WTC11 (cell line): ENCODE measurements around the gene TEX101. TPM values are rescaled to one million over a fixed set of nuclear protein-coding genes. Genes with fewer than 3 reads are reported as not detected.

Source experiments
- ATAC-seq: fragments of 200-7000 bp; cut with Tn5 transposase; 2 replicates; pipeline ENCODE4 v1.10.0; 2021; ENCODE audit warnings: mild to moderate bottlenecking, moderate library complexity
- CTCF ChIA-PET: fragments of 300-600 bp; sonication (Branson Sonifier 250); formaldehyde crosslinking; loops from one replicate; lab custom pipeline; 2021; ENCODE audit warnings: antibody characterized with exemption; lab: Charles Lee
- POLR2A ChIA-PET: fragments of 350-600 bp; sonication (Branson Sonifier 250); formaldehyde crosslinking; loops from one replicate; lab custom pipeline; 2021; ENCODE audit warnings: antibody characterized with exemption; lab: Charles Lee
- DNase-seq: peaks from one replicate; pipeline ENCODE4 v3.0.0; 2021; ENCODE audit warnings: low spot score
- H3K27ac Mint-ChIP-seq: 2 replicates; pipeline ENCODE4 v1.8.0; 2021; ENCODE audit warnings: mixed read lengths
- H3K27me3 Mint-ChIP-seq: 2 replicates; pipeline ENCODE4 v1.8.0; 2021; ENCODE audit warnings: low read depth, mild to moderate bottlenecking, moderate library complexity, mixed read lengths
- H3K36me3 Mint-ChIP-seq: 2 replicates; pipeline ENCODE4 v1.8.0; 2021; ENCODE audit warnings: mixed read lengths
- H3K4me1 Mint-ChIP-seq: 2 replicates; pipeline ENCODE4 v1.8.0; 2022; ENCODE audit warnings: mixed read lengths
- H3K4me3 Mint-ChIP-seq: 2 replicates; pipeline ENCODE4 v1.8.0; 2021; ENCODE audit warnings: mild to moderate bottlenecking, moderate library complexity, mixed read lengths
- H3K9me3 Mint-ChIP-seq: 2 replicates; pipeline ENCODE4 v1.8.0; 2021; ENCODE audit warnings: mixed read lengths
- CREB1 ChIP-seq: sonication (generic); formaldehyde crosslinking; IDR thresholded peaks from 2 replicates; pipeline ENCODE4 v1.8.0; 2023; ENCODE audit warnings: mild to moderate bottlenecking, missing genetic modification reagents
- CREM ChIP-seq: sonication (generic); formaldehyde crosslinking; IDR thresholded peaks from 2 replicates; pipeline ENCODE4 v1.8.1; 2022; ENCODE audit warnings: mild to moderate bottlenecking, missing genetic modification reagents, moderate library complexity
- ESRRA ChIP-seq: sonication (generic); formaldehyde crosslinking; IDR thresholded peaks from 2 replicates; pipeline ENCODE4 v1.8.1; 2022; ENCODE audit warnings: mild to moderate bottlenecking, missing genetic modification reagents, borderline replicate concordance
- ETV6 ChIP-seq: sonication (generic); formaldehyde crosslinking; IDR thresholded peaks from 2 replicates; pipeline ENCODE4 v1.8.1; 2022; ENCODE audit warnings: mild to moderate bottlenecking, missing genetic modification reagents
- GRHL2 ChIP-seq: fragments of 250-450 bp; sonication (Bioruptor Pico); IDR thresholded peaks from 2 replicates; pipeline ENCODE4 v1.8.0; 2022; ENCODE audit warnings: mild to moderate bottlenecking, moderate library complexity; ENCODE audit not compliant: insufficient replicate concordance, severe bottlenecking
- JUN ChIP-seq: sonication (generic); formaldehyde crosslinking; IDR thresholded peaks from 2 replicates; pipeline ENCODE4 v1.8.0; 2023; ENCODE audit warnings: mild to moderate bottlenecking, missing genetic modification reagents
- NFATC4 ChIP-seq: fragments of 250-450 bp; sonication (Bioruptor Pico); IDR thresholded peaks from 2 replicates; pipeline ENCODE4 v1.9.0; 2021; ENCODE audit warnings: mild to moderate bottlenecking
- OVOL2 ChIP-seq: fragments of 250-450 bp; sonication (Bioruptor Pico); IDR thresholded peaks from 2 replicates; pipeline ENCODE4 v1.9.0; 2021; ENCODE audit warnings: mild to moderate bottlenecking, borderline replicate concordance
- RORB ChIP-seq: fragments of 250-450 bp; sonication (Bioruptor Pico); IDR thresholded peaks from 2 replicates; pipeline ENCODE4 v1.9.0; 2021; ENCODE audit warnings: mild to moderate bottlenecking
- SMAD3 ChIP-seq: sonication (generic); formaldehyde crosslinking; IDR thresholded peaks from 2 replicates; pipeline ENCODE4 v1.8.0; 2022; ENCODE audit warnings: missing genetic modification reagents, mild to moderate bottlenecking, borderline replicate concordance
- SMAD4 ChIP-seq: sonication (generic); formaldehyde crosslinking; IDR thresholded peaks from 2 replicates; pipeline ENCODE4 v1.8.0; 2022; ENCODE audit warnings: mild to moderate bottlenecking, missing genetic modification reagents
- ZBTB21 ChIP-seq: sonication (generic); formaldehyde crosslinking; IDR thresholded peaks from 2 replicates; pipeline ENCODE4 v1.8.1; 2023; ENCODE audit warnings: mild to moderate bottlenecking, missing genetic modification reagents, borderline replicate concordance
- ZNF263 ChIP-seq: sonication (generic); formaldehyde crosslinking; IDR thresholded peaks from 2 replicates; pipeline ENCODE4 v1.8.1; 2022; ENCODE audit warnings: low read depth, mild to moderate bottlenecking, moderate library complexity, missing genetic modification reagents
- ZNF396 ChIP-seq: fragments of 250-450 bp; sonication (Bioruptor Pico); IDR thresholded peaks from 2 replicates; pipeline ENCODE4 v1.8.0; 2021; ENCODE audit warnings: mild to moderate bottlenecking, moderate library complexity, borderline replicate concordance
- ZNF423 ChIP-seq: fragments of 250-450 bp; sonication (Bioruptor Pico); IDR thresholded peaks from 2 replicates; pipeline ENCODE4 v2.1.2; 2022; ENCODE audit warnings: mild to moderate bottlenecking, moderate library complexity
- total RNA-seq: library from RNA; stranded (reverse); gene quantifications from 3 replicates; pipeline ENCODE4 v1.2.3, GENCODE V29; 2021
- TF ChIP-seq, protein P1 (sequence below): fragments of 250-450 bp; sonication (Bioruptor Pico); IDR thresholded peaks from 2 replicates; pipeline ENCODE4 v1.8.0; 2021; ENCODE audit warnings: mild to moderate bottlenecking
- TF ChIP-seq, protein P2 (sequence below): sonication (generic); formaldehyde crosslinking; IDR thresholded peaks from 2 replicates; pipeline ENCODE4 v1.8.1; 2022; ENCODE audit warnings: missing genetic modification reagents, borderline replicate concordance
- TF ChIP-seq, protein P3 (sequence below): sonication (generic); formaldehyde crosslinking; IDR thresholded peaks from 2 replicates; pipeline ENCODE4 v1.8.1; 2023; ENCODE audit warnings: mild to moderate bottlenecking, missing genetic modification reagents, moderate library complexity
- TF ChIP-seq, protein P4 (sequence below): sonication (generic); formaldehyde crosslinking; IDR thresholded peaks from 2 replicates; pipeline ENCODE4 v1.8.1; 2023; ENCODE audit warnings: mild to moderate bottlenecking, moderate library complexity, missing genetic modification reagents
- TF ChIP-seq, protein P5 (sequence below): sonication (generic); formaldehyde crosslinking; IDR thresholded peaks from 2 replicates; pipeline ENCODE4 v1.8.0; 2022; ENCODE audit warnings: mild to moderate bottlenecking, missing genetic modification reagents
- TF ChIP-seq, protein P6 (sequence below): fragments of 200-600 bp; IDR thresholded peaks from 2 replicates; pipeline ENCODE4 v1.8.0; 2022; ENCODE audit warnings: antibody characterized with exemption
- TF ChIP-seq, protein P7 (sequence below): sonication (generic); formaldehyde crosslinking; IDR thresholded peaks from 2 replicates; pipeline ENCODE4 v1.8.0; 2023; ENCODE audit warnings: missing genetic modification reagents

TEX101 gene
- total RNA-seq, 1 experiment from 2014 or later: not detected

DNA sequence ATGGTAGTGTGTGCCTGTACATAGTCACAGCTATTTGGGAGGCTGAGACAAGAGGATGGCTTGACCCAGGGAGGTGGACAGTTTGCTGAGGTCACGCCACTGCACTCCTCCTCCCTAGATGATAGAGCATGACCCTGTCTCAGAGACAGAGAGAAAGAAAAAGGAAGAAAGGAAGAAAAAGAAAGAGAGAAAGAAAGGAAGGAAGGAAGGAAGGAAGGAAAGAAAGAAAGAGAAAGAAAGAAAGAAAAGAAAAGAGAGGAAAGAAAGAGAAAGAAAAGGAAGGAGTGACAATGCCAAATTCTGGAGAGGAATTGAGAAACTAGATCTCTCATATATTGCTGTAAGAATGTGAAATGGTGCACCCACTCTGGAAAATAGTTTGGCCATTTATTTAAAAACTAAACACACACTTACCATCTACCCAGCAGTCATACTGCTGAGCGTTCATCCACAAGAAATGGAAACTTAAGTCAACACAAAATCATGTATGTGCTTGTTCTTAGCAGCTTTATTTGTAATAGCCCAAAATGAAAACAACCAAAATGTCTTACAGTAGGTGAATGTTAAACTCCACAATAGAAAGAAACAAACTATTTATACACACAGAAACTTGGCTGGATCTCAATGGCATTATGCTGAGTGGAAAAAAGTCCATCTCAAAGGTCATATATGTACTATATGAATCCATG is 7.5 kb downstream of the TEX101 start:
- Mint-ChIP-seq H3K27me3 (no peaks in the 10 kb centered on the region), H3K36me3 (peaks cover 7% of the 10 kb centered on the region; the same call in 1 of the 2 replicates), H3K4me3 (no peak overlapping the region), H3K9me3 (peaks cover 16% of the 10 kb centered on the region), H3K27ac (no peak overlapping the region), H3K4me1 (peaks cover 40% of the 10 kb centered on the region)
- ChIA-PET CTCF (interaction anchor here (0.7 to 1.6 kb wide), 5 partner anchors 10 to 529 kb away, joined by 3 to 9 read pairs (median 4); partner anchors contain the start of gene ZNF221), POLR2A (no interaction called here)
- ATAC-seq: no peak
- TF ChIP-seq, protein P1, sequence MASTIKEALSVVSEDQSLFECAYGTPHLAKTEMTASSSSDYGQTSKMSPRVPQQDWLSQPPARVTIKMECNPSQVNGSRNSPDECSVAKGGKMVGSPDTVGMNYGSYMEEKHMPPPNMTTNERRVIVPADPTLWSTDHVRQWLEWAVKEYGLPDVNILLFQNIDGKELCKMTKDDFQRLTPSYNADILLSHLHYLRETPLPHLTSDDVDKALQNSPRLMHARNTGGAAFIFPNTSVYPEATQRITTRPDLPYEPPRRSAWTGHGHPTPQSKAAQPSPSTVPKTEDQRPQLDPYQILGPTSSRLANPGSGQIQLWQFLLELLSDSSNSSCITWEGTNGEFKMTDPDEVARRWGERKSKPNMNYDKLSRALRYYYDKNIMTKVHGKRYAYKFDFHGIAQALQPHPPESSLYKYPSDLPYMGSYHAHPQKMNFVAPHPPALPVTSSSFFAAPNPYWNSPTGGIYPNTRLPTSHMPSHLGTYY (CRISPR knock-in tag): no peak
- TF ChIP-seq ESRRA: no peak
- TF ChIP-seq, protein P2, sequence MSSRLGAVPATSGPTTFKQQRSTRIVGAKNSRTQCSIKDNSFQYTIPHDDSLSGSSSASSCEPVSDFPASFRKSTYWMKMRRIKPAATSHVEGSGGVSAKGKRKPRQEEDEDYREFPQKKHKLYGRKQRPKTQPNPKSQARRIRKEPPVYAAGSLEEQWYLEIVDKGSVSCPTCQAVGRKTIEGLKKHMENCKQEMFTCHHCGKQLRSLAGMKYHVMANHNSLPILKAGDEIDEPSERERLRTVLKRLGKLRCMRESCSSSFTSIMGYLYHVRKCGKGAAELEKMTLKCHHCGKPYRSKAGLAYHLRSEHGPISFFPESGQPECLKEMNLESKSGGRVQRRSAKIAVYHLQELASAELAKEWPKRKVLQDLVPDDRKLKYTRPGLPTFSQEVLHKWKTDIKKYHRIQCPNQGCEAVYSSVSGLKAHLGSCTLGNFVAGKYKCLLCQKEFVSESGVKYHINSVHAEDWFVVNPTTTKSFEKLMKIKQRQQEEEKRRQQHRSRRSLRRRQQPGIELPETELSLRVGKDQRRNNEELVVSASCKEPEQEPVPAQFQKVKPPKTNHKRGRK (CRISPR knock-in tag): peak; percentile 82; the same call in 1 of the 2 replicates
- no peak for DNase-seq

DNA sequence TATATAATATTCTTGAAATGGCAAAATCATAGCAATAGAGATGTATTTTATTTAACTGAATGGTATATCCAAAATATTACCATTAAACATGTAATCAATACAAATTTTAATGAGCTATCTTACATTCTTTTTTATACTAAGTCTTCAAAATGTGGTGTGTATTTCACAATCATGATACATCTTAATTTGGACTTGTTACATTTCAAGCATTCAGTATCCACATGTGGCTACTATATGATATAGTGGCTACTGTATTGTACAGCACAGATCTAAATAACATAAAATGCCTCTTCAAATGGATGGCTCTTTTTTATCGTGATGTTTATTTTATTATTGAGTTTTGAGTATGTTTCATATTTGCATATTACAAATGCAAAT is 8.0 kb downstream of the TEX101 start:
- TF ChIP-seq ETV6 (CRISPR knock-in tag): no peak
- TF ChIP-seq RORB (CRISPR knock-in tag): no peak
- TF ChIP-seq GRHL2 (CRISPR knock-in tag): no peak
- TF ChIP-seq OVOL2 (CRISPR knock-in tag): no peak
- no peak for TF ChIP-seq SMAD4 (CRISPR knock-in tag)
- TF ChIP-seq CREM (CRISPR knock-in tag): no peak
- TF ChIP-seq ZNF396 (CRISPR knock-in tag): no peak
- TF ChIP-seq, protein P3, sequence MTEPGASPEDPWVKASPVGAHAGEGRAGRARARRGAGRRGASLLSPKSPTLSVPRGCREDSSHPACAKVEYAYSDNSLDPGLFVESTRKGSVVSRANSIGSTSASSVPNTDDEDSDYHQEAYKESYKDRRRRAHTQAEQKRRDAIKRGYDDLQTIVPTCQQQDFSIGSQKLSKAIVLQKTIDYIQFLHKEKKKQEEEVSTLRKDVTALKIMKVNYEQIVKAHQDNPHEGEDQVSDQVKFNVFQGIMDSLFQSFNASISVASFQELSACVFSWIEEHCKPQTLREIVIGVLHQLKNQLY (CRISPR knock-in tag): no peak
- no peak for TF ChIP-seq ZBTB21 (CRISPR knock-in tag)
- H3K4me3 Mint-ChIP-seq: no peak overlapping the region
- H3K4me1 Mint-ChIP-seq: peaks cover 36% of the 10 kb centered on the region
- ChIA-PET POLR2A (no interaction called here), CTCF (interaction anchor here (1.3 kb wide), 1 partner anchor 24 kb away, joined by 4 read pairs; no protein-coding TSS in a partner anchor)
- peaks cover 7% of the 10 kb centered on the region; the same call in 1 of the 2 replicates for H3K36me3 Mint-ChIP-seq
- no peak overlapping the region for H3K27ac Mint-ChIP-seq
- H3K9me3 Mint-ChIP-seq: peaks cover 16% of the 10 kb centered on the region
- DNase-seq (no peak), ATAC-seq (no peak)
- no peaks in the 10 kb centered on the region for H3K27me3 Mint-ChIP-seq

DNA sequence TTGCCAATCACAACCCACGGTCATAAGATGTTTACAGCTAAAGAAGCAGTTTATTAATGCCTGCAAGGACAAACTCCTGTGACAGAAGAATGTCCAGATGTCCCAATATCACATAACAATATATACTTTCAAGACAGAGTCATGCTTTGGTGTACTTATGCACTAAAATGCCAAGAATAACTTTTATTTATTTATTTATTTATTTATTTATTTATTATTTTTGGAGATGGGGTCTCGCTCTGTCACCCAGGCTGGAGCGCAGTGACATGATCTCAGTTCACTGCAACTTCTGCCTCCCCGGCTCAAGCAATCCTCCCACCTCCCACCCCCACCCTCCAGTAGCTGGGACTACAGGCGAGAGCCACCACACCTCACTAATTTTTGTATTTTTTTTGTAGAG is 9.1 kb downstream of the TEX101 start:
- Mint-ChIP-seq H3K36me3 (peaks cover 7% of the 10 kb centered on the region; the same call in 1 of the 2 replicates), H3K27ac (no peak overlapping the region), H3K4me3 (no peak overlapping the region), H3K27me3 (no peaks in the 10 kb centered on the region), H3K9me3 (peaks cover 11% of the 10 kb centered on the region; the same call in 1 of the 2 replicates), H3K4me1 (peaks cover 36% of the 10 kb centered on the region)
- ATAC-seq (no peak), DNase-seq (no peak)
- CTCF ChIA-PET: interaction anchor here (0.9 to 1.6 kb wide), 2 partner anchors 23 to 91 kb away, joined by 3 read pairs; no protein-coding TSS in a partner anchor
- POLR2A ChIA-PET: no interaction called here
- no peak for TF ChIP-seq CREB1
- no peak for TF ChIP-seq ZNF423 (CRISPR knock-in tag)
- TF ChIP-seq, protein P4, sequence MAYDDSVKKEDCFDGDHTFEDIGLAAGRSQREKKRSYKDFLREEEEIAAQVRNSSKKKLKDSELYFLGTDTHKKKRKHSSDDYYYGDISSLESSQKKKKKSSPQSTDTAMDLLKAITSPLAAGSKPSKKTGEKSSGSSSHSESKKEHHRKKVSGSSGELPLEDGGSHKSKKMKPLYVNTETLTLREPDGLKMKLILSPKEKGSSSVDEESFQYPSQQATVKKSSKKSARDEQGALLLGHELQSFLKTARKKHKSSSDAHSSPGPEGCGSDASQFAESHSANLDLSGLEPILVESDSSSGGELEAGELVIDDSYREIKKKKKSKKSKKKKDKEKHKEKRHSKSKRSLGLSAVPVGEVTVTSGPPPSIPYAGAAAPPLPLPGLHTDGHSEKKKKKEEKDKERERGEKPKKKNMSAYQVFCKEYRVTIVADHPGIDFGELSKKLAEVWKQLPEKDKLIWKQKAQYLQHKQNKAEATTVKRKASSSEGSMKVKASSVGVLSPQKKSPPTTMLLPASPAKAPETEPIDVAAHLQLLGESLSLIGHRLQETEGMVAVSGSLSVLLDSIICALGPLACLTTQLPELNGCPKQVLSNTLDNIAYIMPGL (CRISPR knock-in tag): no peak
- TF ChIP-seq ETV6 (CRISPR knock-in tag): no peak
- no peak for TF ChIP-seq SMAD3 (CRISPR knock-in tag)
- TF ChIP-seq, protein P5, sequence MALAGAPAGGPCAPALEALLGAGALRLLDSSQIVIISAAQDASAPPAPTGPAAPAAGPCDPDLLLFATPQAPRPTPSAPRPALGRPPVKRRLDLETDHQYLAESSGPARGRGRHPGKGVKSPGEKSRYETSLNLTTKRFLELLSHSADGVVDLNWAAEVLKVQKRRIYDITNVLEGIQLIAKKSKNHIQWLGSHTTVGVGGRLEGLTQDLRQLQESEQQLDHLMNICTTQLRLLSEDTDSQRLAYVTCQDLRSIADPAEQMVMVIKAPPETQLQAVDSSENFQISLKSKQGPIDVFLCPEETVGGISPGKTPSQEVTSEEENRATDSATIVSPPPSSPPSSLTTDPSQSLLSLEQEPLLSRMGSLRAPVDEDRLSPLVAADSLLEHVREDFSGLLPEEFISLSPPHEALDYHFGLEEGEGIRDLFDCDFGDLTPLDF (CRISPR knock-in tag): no peak
- TF ChIP-seq, protein P6, sequence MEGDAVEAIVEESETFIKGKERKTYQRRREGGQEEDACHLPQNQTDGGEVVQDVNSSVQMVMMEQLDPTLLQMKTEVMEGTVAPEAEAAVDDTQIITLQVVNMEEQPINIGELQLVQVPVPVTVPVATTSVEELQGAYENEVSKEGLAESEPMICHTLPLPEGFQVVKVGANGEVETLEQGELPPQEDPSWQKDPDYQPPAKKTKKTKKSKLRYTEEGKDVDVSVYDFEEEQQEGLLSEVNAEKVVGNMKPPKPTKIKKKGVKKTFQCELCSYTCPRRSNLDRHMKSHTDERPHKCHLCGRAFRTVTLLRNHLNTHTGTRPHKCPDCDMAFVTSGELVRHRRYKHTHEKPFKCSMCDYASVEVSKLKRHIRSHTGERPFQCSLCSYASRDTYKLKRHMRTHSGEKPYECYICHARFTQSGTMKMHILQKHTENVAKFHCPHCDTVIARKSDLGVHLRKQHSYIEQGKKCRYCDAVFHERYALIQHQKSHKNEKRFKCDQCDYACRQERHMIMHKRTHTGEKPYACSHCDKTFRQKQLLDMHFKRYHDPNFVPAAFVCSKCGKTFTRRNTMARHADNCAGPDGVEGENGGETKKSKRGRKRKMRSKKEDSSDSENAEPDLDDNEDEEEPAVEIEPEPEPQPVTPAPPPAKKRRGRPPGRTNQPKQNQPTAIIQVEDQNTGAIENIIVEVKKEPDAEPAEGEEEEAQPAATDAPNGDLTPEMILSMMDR: no peak
- no peak for TF ChIP-seq ZNF263
- no peak for TF ChIP-seq JUN (CRISPR knock-in tag)
- TF ChIP-seq NFATC4: no peak
- TF ChIP-seq, protein P7, sequence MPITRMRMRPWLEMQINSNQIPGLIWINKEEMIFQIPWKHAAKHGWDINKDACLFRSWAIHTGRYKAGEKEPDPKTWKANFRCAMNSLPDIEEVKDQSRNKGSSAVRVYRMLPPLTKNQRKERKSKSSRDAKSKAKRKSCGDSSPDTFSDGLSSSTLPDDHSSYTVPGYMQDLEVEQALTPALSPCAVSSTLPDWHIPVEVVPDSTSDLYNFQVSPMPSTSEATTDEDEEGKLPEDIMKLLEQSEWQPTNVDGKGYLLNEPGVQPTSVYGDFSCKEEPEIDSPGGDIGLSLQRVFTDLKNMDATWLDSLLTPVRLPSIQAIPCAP: no peak
- TF ChIP-seq ZNF396 (CRISPR knock-in tag): no peak
